ENCODE results near the gene GPR33.
"Not testable (repeated sequence)": the region's sequence is repeated elsewhere in the genome, so short reads cannot be mapped to it uniquely, and the experiment has no call there.

GPR33 gene

DNA sequence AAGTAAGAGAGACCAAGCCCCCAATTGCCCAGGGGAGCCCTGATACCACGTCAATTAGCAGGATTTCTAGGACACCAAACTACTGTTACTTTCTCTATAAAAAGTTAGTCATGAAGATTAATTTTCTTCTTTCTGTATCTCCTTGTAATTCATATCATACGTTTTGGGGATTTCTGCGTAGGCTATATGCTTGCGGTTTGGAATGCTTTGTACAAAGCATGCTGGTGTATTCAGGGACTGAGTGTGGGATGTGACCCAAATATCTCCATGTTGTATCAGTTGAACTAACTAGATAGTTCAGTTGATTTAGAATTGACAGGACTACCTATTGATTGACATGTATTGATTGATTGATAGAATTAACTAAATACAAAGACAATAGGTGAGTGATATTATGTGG lies 7.7 kb downstream of the GPR33 start:
- FAIRE-seq (no peak), DNase-seq (ENCODE audit: insufficient read length, low spot score) (no peak)
- TF ChIP-seq POLR2A (IDR thresholded peaks at IDR 0.05; ENCODE audit: low read depth, low read length): no peak

DNA sequence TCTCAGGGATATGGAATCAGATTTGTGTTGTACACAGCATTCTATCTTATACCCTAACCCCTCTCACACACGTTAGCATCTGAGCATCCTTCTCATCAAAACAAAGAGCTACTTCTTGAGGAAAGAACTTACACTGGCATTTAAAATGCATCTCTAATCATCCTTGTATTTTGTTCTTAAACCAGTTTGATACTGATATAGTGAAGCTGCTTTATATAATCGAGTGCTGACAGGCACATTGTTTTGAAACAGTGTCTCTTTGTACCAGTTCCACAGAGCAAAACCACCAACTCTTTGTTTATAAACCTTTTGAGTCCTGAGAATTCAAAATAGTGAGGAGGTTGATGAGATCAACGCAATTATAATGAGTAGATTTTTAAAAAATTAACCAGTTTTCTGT lies 8.8 kb downstream of the GPR33 start:
- no peak for TF ChIP-seq POLR2A (IDR thresholded peaks at IDR 0.05; ENCODE audit: low read depth, low read length)
- DNase-seq (ENCODE audit: insufficient read length, low spot score) (no peak), FAIRE-seq (no peak)

DNA sequence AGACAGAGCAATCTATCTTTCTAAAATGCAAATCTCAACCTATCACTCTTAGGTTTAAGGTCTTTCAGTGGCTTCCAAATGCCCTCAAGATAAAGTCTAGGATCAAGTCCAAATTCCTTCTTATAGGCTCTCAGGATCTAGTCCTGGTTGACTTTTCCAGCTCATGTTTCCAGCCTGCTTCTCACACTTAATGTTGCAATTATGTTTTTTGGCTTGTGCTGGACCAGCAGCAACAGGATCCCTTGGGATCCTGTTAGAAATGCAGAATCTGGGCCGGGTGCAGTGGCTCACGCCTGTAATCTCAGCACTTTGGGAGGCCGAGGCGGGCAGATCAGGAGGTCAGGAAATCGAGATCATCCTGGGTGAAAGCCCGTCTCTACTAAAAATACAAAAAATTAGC lies 10.6 kb downstream of the GPR33 start:
- DNase-seq (ENCODE audit: insufficient read length, low spot score): no peak
- no peak for FAIRE-seq
- TF ChIP-seq POLR2A (IDR thresholded peaks at IDR 0.05; ENCODE audit: low read depth, low read length): no peak

DNA sequence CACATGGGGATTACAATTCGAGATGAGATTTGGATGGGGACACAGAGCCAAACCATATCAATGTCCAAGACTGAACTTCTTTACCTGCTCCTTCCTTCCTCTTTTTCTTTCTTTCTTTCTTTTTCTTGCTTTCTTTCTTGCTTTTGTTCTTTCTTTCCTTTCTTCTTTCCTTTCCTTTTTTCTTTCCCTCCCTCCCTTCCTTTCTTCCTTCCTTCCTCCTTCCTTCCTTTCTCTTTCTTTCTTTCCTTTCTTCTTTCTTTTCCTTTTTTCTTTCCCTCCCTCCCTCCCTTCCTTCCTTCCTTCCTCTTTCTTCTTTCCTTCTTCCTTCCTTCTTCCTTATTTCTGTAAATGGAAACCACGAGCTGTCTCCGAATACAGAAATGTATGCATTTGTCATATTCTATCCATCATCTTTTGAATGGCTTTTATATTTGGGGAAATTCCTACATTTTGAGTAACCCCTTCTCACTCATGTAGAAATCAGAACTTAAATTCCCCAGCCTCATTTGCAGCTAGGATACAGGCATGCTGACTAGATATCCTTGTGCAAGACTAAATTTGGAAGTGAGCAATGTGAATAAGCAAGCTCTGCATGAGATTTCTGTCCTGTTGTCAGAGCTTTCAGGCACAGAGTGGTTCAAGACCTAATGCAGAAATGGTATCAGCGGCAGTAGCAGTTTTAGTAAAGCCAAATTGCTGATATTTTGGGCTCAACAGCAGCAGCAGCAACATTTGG lies 11.5 kb downstream of the GPR33 start:
- FAIRE-seq (no peak), DNase-seq (ENCODE audit: insufficient read length, low spot score) (no peak)
- no peak for TF ChIP-seq POLR2A (IDR thresholded peaks at IDR 0.05; ENCODE audit: low read depth, low read length)

DNA sequence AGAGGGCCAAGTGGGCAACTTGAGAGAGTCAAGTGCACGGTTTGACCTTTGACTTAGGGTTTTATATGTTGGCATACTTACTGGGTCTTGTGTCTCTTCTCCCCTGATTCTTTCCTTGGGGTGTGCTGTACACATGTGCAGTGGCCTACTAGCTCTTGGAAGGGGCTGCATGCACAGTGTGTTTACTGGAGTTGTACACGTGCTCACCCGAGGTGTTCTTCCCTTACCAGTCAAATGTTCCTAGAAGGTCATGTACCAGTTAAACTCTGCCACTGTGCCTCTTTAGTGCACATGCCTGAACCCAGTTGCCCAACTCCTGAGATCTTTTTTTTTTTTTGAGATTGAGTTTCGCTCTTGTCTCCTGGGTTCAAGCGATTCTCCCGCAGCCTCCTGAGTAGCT lies 21.3 kb downstream of the GPR33 start:
- FAIRE-seq (no peak), DNase-seq (ENCODE audit: insufficient read length, low spot score) (no peak)
- no peak for TF ChIP-seq POLR2A (IDR thresholded peaks at IDR 0.05; ENCODE audit: low read depth, low read length)

DNA sequence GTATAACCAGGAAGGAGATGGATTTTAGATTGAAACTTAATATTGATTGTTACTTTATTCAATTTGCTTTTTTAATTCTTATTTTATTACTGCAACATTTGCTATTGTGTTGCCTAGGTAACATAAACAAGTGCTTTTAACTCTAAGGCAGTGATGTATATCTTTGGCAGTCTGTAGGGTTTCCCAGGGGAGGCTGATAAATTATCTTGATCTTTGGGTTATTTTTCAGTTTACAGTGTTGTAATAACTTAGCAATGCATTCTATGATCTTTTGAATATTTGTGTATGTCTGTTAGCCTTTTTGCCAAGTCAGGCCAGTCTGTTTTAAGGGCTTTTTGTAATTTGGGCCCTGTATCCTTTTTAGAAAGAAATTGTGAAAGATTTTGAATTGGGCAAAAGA lies 22.7 kb downstream of the GPR33 start:
- DNase-seq (ENCODE audit: insufficient read length, low spot score) (no peak), FAIRE-seq (no peak)
- no peak for TF ChIP-seq POLR2A (IDR thresholded peaks at IDR 0.05; ENCODE audit: low read depth, low read length)

DNA sequence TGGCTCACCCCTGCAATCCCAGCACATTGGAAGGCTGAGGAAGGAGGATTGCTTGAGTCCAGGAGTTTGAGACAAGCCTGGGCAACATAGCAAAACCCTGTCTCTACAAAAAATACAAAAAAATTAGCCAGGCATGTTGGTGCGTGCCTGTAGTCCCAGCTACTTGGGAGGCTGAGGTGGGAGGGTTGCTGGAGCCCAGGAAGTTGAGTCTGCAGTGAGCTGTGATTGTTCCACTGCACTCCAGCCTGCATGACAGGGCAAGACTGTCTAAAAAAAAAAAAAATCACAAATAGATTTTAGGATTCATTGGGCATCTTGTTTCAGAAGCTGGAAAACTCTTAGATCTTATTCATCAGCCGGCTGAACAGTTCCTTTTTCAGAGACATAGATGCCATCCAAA lies 25.4 kb downstream of the GPR33 start:
- DNase-seq (ENCODE audit: insufficient read length, low spot score); FAIRE-seq: not testable (repeated sequence)

DNA sequence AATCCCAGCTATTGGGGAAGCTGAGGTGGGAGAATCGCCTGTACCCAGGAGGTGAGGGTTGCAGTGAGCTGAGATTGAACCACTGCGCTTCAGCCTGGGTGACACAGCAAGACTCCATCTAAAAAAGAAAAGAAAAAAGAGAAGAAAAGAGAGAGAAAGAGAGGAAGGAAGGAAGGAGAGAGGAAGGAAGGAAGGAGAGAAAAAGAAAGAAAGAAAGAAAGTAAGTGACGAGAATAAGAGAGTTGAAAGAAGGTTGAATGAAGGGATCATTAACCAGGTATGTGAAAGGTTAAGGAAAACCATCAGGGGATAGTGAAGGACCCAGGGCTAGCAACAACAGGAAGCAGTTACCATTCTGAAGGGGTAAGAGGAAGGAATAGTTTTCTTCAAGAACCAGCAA lies 26.3 kb downstream of the GPR33 start:
- no peak for FAIRE-seq
- no peak for DNase-seq (ENCODE audit: insufficient read length, low spot score)
- TF ChIP-seq POLR2A (IDR thresholded peaks at IDR 0.05; ENCODE audit: low read depth, low read length): no peak

DNA sequence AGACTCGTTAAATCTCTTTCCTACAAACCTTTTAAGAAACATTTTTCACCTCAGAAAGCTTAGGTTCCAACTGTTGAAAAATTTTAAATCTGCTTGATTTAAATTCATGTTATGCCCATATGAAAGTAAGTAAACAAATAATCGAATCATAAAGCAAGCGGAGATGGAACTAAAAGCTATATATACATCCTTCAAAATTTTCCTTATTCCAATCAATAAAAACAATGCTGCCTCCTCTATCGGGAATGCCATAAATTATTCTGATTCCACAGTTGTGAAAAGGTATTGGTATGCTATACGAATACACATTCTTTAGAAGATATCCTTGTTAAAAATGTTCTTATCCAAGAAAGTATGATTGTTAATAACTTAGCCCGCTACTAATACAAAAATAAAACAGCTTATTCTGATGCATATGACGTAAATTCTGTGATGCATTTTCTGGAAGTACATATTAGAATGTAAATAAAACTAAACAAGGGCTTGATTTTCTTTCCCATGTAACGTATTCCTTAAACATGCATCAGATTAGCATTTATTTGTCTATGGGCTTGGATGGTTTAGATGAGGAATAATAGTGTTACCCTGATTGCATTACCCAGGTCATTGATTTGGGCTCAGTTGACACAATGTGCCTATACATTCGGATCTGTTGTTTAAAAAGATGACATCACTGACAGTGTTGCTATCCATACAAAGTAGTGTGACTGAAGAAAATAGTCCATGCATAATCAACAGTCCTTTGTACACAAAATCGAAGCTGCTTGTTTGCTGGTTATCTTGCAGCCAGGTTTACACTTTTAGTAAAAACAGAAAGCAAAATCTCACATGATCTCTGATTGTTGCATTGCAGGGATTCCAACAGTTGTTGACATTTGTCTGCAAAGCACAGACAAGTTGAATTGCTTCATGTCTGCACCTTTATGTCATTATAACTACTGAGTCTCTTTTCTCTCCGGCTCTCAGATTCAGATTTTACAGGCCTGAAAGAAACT lies 29.9 kb downstream of the GPR33 start:
- FAIRE-seq (no peak), DNase-seq (ENCODE audit: insufficient read length, low spot score) (no peak)
- no peak for TF ChIP-seq POLR2A (IDR thresholded peaks at IDR 0.05; ENCODE audit: low read depth, low read length)

DNA sequence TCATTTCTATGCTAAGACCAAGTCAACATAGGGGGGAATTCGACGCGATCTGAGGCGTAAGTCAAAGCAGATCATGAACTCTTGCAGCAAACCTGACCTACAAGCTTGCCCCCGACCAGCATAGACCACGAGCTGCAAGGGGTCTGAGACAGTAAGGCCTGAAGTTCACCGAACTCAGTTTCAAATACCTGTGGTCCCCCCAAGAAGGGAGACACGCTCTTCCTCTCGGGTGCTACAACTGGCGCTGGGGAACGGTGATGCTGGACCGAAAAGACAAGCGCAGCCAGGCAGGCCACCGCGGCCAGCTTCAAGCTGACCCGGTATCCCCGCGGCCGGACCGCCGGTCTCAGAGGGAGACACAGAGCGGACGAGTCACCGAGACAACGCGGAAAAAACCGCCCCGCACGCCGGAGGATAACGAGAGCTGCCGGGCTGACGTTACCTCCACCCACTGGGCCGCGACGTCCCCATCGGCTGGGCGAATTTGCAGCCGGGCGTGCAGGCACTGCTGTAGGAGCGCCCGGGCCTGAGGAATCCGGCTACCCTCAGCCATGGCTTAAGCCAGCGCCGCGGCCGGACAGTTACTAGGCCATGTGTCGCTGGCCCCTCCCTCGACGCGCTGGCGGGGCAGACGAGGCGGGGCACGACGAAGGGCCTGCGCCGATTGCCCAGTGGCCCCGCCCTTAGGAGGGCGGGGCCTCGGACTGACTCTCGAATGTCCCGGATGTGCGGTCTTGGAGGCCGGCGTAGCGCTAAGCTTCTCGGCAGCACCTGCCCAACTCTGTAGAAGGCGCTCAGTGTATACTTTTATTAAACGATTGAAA lies 30.8 kb downstream of the GPR33 start, which contains the start of gene DTD2:
DTD2 (minus strand) TSS at position 666 of the 824 bp plus-strand sequence; CDS start at position 553, 113 bp downstream.
- FAIRE-seq: peak; percentile 38
- peak; percentile 81 for TF ChIP-seq POLR2A (IDR thresholded peaks at IDR 0.05; ENCODE audit: low read depth, low read length)
- DNase-seq (ENCODE audit: insufficient read length, low spot score): peak; percentile 65

DNA sequence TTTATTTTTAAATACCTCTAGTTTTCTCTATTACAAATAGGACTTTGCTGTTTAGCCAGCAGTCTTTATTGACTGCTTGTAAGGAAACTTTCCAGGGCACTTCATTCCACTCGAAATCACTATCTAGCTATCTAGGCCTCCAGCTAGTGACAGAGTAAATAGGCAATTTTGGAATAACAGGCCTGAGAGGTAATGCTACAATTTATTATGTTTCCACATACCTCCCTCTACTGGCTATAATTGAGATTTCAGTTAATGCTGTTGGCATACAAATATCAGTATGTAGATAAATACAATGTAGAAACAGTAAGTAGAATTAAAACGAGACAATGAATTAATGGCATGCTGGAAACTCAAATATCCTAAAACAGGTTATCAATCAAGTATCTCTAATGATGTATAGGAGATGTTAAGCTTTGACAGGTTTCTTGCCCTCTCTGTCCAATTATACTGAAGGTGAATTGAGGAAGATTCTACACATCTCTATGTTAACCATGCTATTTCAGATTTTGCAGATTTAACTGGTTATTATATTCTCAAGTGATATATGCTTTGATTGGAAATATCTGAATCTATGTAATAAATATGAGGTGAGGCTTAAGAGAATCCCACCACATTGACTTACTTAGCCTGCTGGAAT lies 37.7 kb downstream of the GPR33 start:
- no peak for TF ChIP-seq POLR2A (IDR thresholded peaks at IDR 0.05; ENCODE audit: low read depth, low read length)
- FAIRE-seq: peak; percentile 68
- DNase-seq (ENCODE audit: insufficient read length, low spot score): no peak

DNA sequence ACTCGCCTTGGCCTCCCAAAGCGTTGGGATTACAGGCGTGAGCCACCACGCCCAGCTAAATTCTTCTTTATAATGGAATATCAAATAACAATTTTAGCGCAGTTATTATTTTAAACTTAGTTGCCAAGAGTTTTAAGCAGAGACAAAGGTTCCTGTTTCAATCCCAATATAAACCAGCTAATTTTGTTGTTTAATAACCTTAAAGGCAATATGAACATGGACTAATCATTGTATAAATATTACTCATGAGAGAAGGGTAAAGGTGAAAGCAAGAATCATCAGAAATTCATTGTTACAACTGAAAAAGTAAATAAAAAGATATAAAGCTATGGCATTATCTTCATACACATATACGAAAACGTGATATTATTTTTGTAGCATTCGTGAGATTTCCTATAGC lies 38.7 kb downstream of the GPR33 start:
- no peak for TF ChIP-seq POLR2A (IDR thresholded peaks at IDR 0.05; ENCODE audit: low read depth, low read length)
- no peak for FAIRE-seq
- DNase-seq (ENCODE audit: insufficient read length, low spot score): no peak

DNA sequence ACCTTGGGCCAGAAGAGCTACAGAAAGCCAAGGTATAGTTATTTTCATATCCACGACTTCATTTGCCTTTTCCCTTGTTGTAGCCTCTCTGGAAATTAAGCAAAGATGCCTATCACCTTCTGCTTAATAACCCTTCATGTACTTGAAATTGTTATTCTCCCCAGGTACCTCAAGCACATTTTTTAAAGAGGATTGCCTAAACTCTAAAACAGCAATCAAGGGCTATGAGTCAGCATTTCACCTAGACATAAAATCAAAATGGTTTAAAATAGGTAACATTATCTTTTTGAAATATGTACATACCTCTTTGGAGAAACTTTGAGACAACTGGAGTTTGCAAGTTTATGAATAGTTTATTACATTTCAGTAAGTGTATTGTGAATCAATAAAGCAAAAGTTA lies 42.1 kb downstream of the GPR33 start:
- TF ChIP-seq POLR2A (IDR thresholded peaks at IDR 0.05; ENCODE audit: low read depth, low read length): no peak
- DNase-seq (ENCODE audit: insufficient read length, low spot score) (no peak), FAIRE-seq (no peak)

All from H54 (cell line).